Left renal pelvis (tissue), 4 donors: ENCODE results near the gene CAMTA1. TPM values are rescaled to one million over a fixed set of nuclear protein-coding genes. Genes with fewer than 3 reads are reported as not detected.

ENCODE experiments used
- DNase-seq, 4 donors: peaks; one replicate each; pipeline ENCODE4 v3.0.0-alpha.2; 2013; ENCODE audit warnings: low read depth in 4 of 4, low spot score in 3 of 4
- polyA plus RNA-seq, 4 donors: library from polyadenylated mRNA; unstranded; fragments of 120-200 nt; gene quantifications; one replicate each; pipeline ENCODE4 v1.2.1, GENCODE V29; 2013; ENCODE audit not compliant: insufficient read length in 4 of 4

Gene CAMTA1
- polyA plus RNA-seq, 4 donors = 50.7 to 99.9 (median 87.8) TPM

DNA sequence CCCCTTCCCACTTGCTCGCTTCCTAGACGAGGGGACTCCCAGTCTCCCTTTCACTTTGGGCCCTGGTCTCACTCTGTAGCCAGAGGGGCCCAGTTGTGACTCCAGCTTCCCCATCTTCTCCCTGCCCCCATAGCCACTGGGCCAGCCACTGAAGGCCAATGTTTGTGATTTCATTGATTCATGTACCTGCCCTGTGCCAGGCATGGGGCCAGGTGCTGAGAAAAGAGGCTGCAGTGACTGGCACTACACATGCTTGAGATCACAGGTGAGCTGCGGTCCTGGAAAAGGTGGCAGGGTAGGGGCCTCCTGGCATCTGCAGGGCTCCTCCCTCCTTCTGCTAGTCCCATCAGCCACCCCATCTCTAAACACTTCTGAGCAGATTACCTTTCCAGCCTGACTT is 640.5 kb downstream of the CAMTA1 start:
- no peak for DNase-seq

DNA sequence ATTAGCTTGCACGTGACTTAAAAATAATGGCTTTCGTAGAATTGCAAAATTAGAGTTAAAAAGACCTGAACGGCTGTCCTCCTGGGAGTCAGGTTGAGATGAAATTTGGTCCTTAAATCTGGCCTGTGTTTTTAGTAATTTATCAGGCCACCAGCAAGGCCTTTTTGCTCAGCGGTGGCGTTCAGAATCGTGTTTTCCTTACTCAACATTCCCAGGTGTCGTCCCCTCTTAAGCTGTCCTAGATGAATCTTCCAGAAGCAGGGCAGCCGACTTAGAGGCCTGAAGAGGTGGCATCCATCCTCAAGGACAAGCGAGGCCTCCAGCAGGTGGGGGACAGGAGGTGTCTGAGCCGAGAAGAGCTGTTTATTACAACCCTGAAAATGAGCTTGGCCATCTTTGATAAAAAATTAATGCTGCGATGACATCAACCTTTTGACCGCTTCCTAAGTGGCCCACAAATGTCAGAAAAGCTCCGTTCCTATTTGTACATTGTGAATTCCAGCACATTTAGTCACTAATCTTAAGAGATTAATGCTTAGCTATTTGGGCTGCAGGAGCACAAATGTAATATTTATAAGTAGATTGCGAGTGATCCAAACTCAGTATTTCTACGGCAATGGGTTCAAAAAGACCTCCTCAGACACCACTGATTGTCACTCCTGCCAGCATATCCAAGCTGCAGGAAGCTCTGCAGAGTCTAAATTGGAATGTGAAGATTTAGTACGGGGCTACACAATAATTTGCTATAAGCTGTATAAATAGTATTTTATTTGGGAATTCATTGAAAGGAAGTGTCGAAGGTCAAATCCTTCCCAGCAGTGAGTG is 641.7 kb downstream of the CAMTA1 start:
- no peak for DNase-seq

DNA sequence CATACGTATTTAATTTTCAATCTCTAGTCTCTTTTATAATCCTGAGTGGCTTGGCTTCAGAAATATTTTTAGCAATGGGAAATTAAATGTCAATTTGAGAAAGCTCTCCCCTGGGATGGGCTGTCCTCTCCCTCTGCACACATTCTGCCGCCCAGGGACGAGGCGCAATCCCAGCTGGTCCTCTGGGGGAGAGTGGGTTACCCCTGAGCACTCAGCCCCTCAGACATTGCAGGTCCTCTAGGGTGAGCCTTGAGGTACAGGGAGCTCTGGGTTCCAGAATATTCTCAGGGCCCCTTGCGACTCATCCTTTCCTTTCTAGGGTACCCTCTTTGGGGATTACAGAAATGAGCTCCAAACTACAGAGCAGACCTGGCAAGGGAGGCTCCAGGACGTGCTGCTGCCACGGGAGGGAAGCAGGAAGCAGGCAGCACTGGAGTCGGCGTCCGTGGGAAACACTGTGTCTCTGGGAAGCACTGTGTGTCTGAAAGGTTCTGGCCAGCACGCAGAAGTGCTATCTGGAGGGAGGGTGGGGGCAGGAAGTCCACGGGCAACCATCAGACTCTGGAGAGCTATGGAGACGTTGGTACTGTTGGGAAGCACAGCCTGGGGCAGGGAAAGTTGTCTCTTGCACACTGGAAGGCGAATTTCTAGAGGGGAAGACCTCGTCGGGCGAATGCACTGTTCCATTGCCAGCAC is 642.5 kb downstream of the CAMTA1 start:
- no peak for DNase-seq

DNA sequence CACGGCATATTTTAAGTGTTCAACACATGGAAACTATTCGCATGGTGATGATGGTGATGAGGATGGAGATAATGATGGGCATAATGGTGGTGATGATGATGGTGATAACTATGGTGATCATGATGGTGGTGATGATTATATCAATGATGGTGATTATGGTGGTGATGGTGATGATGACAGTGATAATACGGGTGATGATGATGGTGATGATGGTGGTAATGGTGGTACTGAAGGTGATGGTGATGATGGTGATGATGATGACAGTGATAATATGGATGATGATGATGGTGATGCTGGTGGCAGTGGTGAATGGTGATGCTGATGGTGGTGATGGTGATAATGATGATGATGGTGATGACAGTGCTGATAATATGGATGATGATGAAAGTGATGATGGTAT is 644.0 kb downstream of the CAMTA1 start:
- no peak for DNase-seq

DNA sequence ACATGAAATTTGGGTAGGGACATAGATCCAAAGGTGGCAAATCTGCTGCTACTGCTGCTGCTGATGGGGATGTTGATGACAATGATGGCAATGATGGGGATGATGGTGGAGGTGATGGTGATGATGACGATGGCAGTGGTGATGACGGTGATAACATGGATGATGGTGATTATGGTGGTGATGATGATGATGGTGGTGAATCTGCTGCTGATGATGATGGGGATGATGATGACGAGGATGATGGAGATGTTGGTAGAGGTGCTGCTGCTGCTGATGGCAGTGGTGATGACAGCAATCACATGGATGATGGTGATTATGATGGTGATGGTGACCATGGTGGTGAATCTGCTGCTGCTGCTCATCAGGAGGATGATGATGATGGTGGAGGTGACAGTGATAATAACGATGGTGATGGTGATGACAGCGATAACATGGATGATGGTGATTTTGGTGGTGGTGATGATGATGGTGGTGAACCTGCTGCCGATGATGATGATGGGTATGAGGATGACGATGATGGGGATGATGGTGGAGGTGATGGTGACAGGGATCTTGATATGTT is 644.9 kb downstream of the CAMTA1 start:
- no peak for DNase-seq

DNA sequence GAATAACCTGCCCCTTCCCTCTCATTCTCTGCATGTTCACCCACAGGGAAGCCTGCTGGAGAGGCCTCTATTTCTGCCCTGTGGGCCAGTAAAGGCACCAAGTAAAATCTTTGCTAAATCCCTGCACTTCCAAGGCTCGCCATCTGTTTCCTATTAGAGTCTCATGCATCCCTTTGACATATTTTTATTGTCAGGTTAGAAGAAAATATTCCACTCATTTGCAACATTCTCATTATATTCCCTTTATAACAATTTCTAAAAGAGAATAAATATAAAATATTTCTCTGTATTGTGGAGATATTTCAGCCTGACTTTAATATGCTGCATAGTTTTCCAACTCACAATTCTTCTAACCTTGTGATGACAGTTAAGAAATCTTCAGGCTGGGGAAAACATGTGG is 645.4 kb downstream of the CAMTA1 start:
- DNase-seq = no peak

DNA sequence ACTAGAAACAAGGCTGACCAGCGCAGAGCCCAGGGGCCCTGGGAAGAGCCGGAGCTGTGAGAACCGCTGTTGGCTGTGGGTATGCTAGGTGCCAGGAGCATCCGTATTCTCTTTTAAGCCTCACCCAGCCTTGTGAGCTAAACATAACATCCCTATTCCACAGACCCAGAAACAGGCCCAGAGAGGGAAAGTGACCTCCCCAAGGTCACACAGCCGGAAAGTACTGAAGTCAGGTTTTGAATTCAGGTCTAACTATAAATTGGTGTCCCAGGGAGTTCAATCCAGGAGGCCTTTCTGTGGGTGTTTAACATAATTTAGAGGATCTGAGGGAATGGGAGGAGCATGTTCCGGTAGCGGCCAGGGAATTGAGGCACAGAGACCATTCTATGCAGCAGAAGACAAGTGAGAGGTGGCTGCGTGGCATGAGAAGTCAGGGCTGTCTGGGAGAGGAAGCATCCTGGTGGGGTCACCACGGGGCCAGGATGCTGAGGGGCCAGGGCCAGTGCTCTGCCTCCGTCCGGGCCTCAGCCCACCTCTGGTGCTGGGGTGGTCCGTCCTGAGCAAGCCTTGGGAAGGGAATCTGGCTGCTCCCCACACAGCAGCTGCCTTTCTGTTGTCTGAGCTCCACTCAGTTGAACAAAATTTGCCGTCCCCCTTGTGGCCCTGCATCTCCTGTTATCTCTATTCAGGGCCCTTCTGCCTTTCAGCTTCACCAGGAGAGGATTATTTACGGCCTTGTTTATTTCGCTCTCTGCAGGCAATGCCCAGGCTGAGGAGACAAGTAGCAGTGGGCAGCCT is 647.0 kb downstream of the CAMTA1 start:
- DNase-seq = no peak

DNA sequence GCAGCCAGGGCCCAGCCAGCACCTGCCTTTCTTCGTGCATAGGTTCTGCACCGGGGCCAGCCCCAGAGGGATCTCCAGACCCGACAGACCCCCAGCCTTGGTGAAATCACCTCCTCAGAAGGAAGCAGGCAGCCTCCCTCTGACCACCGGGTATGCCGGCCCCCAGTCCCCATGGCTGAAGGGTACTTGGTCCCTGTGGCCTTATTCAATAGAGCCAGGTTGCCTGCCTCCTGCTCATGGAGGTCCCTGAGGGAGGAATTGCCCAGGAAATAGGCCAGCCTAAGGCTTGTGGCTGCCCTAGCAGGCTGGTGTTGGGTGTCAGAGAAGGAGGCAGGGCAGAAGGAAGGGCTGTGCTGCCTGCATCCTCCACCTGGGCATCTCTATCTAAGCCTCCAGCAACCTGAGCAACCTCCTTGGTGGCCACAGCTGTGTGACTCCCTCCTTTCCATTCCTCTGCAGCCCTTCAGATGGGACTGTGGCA is 647.7 kb downstream of the CAMTA1 start:
- no peak for DNase-seq

DNA sequence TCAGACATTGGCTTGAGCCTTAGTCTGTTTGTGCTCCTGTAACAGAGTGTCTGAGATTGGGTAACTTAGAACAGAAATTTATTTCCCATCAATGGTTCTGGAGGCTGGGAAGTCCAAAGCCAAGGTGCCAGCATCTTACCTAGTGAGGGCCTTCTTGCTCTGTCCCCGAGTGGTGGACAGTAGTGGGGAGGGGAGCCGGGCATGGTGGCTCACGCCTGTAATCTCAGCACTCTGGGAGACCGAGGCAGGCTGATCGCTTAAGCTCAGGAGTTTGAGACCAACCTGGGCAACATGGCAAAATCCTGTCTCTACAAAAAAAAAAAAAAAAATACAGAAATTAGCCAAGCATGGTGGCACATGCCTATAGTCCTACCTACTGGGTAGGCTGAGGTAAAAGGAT is 649.3 kb downstream of the CAMTA1 start:
- no peak for DNase-seq

DNA sequence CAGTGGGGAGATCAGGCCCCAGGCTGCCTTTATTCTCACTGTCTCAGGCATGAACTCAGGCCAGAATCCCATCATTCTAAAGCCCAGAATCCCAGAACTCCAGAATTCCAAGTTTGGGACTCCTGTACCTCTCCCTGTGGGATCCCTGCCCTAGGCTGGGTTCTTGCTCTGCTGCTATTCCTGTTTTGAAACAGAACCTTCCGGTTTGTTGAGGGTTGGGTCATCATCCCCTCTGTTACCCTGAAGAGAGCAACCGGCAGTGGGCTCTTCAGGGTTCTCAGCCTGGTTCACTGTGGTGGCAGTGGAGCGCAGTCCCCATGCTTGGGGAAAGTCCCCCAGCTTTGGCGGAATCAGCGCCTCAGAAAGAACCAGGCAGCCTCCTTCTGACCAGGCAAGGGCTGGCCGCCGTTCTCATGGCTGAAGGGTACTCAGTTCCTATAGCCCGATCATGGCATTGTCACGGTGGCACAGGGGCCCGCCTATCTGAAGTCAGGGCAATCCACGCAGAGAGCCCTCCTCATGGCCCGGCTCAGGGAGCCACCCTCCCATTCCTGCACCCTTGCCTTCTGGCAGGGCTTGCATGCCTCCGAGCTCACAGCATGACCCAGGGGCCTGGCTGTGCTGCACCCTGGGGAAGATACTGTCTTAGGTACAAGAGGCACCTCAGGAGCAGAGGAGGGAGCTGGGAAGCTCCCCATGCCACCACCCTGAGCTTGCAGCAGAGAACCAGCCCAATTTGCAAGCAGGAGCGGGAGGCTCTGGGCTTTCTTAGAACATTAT is 650.2 kb downstream of the CAMTA1 start:
- no peak for DNase-seq

DNA sequence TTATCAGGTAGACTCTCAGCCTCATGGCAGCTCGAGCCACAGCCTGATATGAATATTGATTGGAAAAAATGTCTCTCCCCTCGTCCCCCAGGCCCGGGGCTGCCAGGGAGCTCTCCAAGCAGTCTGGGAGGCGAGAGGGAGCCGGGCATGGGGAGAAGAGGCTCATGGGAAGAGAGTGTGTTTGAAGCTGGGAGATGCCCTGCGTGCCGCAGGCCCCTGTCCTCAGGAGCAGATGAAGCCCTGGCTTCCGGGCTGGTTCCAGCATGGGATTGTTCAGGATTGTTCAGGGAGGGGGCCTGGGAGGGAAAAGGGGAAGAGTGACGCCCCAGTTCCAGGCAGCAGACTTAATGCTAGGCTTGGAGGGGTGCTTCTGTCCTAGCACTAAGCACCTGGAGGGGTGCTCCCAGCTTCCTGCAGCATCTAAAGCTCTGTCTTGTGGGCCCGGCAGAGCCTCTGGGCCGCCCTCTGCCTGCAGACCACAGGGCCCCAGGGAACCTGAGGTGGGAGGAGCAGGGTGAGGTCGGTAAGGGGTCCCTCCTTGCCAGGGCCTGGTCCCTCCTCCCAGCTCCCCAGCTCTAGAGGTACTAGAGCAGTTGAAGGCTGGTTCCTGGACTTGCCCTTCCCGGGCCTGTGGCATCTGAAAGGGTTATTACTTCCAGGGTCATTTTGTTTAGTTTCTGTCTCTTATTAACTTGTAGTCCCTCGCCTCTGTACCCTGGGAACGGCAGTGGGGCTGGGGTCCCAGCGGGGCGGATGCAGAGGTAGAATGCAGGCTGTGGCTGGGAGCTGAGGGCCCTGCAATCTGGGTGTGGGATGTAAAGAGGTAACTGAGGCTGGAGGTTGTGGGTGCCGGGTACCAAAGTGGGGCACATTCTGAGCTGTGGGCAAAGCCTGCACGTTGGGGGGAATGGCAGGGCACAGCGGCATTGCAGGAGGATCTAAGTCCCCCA is 651.1 kb downstream of the CAMTA1 start:
- no peak for DNase-seq

DNA sequence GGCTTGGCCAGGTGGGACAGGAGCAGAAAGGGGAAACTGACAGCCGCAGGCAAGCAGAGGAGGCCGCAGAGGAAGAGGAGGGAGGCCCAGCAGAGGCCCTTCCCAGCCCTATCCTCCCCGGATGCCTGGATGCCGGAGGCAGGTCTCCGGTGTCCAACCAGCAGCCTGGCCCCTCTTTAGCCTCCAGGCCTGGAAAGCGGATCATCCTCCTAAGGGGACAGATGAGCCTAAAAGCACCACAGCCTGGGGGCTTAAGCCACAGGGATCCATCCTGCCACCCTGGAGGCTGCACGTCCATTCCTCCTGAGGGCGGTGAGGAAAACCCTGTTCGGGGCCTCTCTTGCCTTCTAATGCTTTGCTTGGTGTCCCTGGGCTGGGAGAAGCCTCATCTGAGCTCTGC is 651.8 kb downstream of the CAMTA1 start:
- DNase-seq = no peak

DNA sequence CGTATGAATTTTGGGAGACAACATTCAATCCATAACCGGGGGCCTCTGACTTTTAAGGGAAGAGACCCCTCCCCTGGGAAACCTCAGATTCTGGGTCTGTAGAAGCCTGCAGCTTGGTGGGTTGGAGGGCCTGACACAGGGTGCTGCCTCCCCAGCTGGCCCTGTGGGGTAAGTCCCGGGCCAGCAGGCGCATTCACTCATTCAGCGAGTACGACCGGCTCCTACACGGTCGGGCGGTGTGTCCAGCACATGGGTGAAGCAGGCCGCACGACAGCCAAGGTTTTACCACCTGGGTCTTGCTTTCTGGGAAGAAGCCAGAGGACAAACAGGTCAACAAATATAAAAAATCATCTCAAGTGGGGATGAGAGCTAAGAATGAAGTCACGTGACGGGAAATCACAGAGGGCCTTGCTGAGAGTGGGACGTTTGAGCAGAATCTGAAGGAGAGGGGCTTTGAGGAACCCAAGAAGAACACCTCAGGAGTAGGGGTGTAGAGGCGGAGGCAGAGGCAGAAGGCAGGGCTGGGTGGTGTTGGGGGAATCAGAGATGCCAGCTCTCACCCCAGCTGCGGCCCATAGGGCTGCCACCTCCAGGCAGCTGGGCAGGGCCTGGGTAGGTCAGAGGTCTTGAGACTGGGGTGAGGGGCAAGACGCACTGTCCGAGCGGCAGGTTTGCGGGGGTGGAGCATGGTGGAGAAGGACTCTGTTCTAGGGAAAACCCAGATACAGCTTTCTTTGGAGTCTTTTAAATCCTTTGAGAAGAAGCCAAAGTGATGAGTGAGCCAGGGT is 652.5 kb downstream of the CAMTA1 start:
- no peak for DNase-seq

DNA sequence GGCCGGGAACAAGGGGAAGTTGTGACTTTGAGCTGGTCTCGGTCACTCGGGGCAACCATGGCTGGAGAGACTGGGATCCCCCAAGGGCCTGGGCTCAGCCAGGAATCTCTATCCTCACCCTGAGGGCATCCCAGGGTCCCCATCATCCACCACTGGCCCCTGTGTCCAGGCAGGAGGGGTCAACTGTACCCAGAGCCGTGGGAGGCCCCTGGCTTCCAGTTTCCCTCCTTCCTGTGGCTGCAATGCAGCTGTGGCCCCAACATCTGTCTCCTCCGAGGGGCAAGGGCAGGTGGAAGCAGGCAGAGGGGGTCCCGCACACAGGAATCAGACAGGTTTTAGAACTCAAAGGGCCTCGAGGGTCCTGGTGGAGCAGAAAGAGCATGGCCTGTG is 653.1 kb downstream of the CAMTA1 start:
- DNase-seq = no peak

DNA sequence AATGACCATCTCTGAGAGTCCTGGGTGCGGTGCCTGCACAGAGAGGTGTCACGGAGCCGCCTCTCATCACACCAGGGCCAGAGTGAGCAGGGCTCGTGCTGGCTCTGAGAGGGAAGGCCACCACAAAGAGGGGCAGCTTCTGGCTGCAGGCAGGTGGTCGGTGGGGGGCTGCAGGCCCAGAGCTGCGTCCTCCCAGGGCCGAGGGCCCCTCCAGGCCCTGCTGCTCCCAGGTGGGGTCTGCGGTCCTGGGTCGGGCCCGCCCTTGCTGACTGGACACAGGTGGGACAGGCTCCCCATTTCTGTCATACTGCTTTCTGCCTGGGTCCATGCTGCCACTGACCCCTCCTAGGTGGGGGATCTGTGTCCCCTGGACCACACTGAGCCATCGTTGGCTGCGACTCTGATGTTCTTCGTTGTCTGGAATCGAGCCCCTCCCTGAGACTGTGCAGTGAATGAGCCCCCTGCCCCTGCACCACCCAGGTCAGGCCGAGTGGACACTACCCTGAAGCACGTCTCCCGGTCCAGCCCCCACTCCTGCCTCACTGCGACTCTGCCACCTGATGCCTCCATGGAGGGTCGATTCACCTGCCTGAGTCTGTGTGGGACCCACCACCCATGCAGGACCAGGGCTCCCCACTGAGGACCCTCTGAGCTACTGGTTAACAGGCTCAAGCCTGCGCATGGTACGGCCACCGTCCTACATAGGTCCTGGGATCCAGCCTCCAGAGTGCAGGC is 653.8 kb downstream of the CAMTA1 start:
- DNase-seq = no peak

DNA sequence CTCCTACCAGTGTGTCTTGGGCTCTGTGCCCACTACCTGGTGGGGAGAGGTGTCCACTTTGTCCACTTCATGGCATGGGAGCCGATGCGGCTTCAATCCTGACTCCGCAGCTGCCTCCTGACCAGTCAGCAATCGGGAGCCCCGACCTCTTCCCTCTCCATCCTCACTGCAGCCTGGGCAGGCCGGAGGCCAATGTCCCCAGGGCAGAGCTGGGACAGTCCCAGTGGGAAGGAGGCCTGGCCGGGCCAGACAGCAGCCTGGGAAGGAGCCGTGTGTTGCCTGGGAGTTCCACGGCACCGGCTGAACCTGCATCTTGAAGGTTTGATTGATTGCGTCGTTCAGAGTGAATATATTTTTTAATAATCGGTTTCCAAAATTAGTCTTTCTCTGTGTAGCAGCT is 654.9 kb downstream of the CAMTA1 start:
- no peak for DNase-seq

DNA sequence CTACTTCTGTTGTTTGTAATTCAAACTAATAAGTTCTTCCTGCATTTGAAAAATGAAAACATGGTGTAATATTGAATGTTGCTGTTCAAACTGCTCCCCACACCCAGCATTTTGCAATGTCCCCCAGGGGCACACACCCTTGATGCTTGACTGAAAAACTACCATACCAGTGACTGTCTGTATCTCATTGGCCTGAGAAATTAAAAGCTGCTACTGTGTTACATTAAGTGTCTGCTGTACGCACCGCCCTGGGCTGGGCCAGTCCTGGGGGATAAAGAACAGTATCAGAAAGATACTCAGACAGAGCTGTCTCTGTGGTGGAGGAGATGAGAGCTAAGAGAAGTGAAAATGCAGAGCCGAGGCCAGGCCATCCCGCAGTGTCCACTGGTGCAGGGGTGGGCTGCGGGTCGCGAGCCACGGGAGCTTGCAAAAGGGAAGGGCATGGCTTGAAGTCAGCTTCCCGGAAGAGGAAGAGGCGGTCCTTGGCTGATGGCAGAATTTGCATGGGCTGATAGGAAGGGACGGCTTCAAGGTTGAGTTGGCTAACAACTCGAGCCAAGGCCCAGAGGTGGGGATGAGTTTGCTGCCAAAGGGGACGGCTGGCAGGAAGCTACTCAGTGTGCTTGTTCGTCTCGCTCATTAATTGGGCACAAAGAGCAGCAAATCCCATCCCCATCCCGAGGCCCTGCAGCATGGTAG is 656.0 kb downstream of the CAMTA1 start:
- no peak for DNase-seq
